GM18499 (cell line): ENCODE results near the gene CTNS.

Source experiments
- ATAC-seq: cut with Tn5 transposase; IDR thresholded peaks from one replicate; pipeline ENCODE4 v1.9.1; 2021; ENCODE audit warnings: moderate number of reproducible peaks; ENCODE audit not compliant: insufficient read depth, unreplicated experiment

The CTNS gene

DNA sequence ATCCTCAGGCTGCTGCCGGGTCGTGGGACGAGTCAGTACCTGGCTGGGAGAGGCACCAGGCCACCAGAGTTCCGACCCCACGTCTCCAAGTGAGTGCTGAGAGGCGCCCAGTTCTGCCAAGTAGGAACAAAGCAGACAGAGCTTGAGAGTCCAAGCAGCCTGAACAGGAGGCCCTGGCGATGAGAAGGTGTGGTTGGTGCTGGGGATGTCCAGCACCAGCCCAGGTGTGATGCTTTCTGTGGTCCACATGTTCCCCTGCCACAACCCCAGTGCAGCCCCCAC lies 21.0 kb downstream of the CTNS start:
- no peak for ATAC-seq

DNA sequence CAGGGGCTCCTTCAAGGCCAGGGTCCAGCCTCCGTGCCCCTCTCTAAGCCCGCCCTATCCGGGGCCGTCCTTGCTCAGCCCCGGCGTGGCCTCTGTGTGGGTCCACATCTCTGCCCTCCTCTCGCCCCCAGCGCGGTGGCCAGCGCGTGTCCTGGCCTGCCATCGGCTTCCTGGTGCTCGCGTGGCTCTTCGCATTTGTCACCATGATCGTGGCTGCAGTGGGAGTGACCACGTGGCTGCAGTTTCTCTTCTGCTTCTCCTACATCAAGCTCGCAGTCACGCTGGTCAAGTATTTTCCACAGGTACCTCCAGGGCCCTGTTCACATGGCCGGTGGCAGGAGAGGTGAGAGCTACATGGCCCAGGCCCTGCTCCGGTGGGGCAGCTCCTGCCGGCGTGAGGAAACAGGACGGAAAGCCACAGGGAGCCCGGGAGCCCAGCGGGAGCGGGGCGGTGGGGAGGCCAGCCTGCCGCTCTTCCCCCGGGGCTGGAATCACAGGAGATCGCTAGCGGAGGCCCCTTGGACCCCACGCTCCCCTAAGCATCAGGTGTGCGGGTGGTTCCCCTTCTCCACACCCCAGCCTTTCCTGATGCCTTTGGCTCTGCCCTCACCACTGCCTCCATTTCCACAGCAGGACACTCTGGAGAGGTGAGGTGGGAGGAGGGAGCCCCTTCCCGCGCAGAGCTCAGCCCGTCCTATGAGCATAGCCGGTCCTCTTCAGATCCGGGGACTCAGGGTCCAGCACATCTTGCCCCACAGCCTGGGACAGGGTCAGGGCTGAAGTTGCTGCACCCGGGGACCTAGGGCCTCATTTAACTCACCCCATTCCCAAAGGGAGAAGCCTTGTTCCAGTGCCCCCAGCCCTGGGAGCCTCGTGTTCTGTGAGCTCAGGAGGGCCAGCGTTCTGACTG lies 21.6 kb downstream of the CTNS start:
- ATAC-seq, result no peak

GRCh38 chr17:3658784-3659449 lies 22.4 kb downstream of the CTNS start:
- ATAC-seq, result no peak

DNA sequence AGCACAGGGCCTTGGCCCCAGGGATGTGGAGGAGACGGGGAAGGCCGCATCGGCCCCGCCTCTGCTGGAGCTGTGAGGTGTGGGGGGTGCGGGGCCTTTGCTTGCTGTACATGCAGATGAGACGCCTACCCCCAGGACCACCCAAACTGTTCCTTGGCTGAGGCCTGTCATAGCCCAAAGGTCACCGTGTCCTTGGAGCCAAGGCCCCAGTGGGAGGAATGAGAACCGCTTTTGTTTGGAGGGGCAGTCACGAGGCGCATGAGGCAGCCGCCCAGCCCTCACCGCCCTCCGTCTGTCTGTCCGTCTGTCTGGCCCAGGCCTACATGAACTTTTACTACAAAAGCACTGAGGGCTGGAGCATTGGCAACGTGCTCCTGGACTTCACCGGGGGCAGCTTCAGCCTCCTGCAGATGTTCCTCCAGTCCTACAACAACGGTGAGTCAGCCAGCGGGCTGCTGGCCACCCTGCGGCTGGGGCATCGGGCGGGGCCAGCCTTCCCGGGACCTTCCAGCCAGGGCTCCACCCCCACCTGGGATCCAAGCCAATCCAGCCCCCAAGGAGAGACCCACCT lies 23.1 kb downstream of the CTNS start:
- ATAC-seq, result no peak

- no peak for ATAC-seq
These were observed 23.8 kb downstream of the CTNS start for GRCh38 chr17:3660311-3660891.

- no peak for ATAC-seq
These were observed 26.8 kb downstream of the CTNS start for GRCh38 chr17:3663102-3664011.

- no peak for ATAC-seq
These were observed 29.3 kb downstream of the CTNS start for GRCh38 chr17:3665834-3666233.

DNA sequence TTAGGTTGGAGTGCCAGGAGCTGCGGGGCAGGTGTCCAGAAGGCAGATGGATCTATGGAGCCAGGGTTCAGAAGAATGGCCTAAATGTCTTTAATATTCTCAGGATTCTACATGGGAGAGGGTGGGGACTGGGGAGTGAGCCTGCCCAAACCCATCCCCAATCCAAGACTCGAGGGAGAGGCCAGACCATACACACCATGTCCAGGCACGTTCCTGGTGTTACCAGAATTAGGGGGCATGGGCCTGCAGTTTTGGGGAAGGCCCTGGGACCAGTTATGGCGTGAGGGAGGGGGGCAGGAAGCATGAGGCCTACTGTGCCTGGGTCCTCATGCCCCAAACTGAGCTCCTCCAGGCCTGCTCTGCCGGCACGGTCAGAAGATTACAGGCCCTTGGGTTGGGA lies 30.0 kb downstream of the CTNS start:
- no peak for ATAC-seq

- no peak for ATAC-seq
These were observed 31.1 kb downstream of the CTNS start for GRCh38 chr17:3667366-3668278.

DNA sequence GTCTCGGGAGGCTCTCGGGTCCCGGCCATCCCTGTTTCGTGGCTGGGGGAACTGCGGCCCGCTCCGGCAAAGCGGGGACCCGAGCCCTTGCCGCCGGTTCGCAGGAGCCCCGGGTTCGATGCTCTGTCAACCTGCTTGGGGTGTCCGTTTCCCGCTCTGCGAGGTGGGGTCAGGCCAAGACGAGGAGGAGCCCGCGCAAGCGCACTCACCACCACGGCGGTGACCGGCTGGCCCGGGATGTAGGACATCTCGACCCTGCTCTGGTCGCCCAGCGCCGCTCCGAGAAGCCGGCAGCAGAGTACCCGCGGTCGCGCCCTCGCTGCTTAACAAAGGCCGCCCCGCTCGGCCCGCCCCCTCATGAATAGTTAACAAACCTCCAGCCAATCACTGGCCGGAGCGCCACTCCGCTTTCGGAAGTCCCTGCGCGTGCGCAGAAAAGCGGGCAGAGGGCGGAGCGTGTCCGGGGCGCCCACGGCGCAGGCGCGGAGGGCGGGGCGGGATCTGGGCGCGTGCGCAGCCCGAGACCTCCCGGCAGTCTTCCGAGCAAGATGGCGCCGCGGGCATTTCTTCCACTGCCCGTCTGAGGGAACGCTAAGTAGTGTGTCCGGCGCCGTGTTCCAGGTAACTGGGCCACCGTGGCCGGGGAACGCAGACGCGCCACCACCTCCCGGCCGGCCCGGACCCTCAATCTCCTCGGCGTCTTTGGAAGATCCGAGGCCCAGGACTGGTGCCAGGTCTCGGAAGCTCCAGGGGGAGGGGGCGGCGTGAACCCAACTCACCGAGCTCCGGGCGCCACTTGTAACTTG lies 31.9 kb downstream of the CTNS start, which contains the start of the genes EMC6 and TAX1BP3:
Gene EMC6, plus strand, starts transcription at position 534 of the 806 bp plus-strand sequence. CDS start 335 bp downstream, outside the sequence.
Gene TAX1BP3, minus strand, starts transcription at position 300 of the 806 bp plus-strand sequence. Its CDS starts 52 bp downstream, at position 248.
- peak; percentile 58 for ATAC-seq

- no peak for ATAC-seq
These were observed 32.5 kb downstream of the CTNS start for GRCh38 chr17:3669085-3669347.

DNA sequence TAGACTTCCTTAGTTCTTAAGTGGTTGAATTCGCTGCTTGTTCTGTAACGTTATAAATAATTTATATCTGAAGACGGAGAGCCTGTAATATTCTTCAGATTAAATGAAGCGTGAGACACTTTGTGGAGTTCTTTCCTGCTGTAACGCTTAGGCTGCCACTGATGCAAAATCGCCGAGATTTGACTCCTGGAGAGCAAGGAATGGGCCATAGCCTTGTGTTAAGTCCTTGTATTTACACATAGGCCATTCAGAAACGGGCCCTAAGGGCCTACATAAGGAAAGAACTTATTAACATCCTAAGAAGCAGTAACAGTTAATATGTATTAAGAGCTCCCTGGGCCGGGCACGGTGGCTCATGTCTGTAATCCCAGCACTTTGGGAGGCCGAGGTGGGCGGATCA lies 33.0 kb downstream of the CTNS start:
- ATAC-seq, result no peak

- no peak for ATAC-seq
These were observed 36.0 kb downstream of the CTNS start for GRCh38 chr17:3672571-3672970.

- no peak for ATAC-seq
These were observed 39.3 kb downstream of the CTNS start for GRCh38 chr17:3675886-3676285.

DNA sequence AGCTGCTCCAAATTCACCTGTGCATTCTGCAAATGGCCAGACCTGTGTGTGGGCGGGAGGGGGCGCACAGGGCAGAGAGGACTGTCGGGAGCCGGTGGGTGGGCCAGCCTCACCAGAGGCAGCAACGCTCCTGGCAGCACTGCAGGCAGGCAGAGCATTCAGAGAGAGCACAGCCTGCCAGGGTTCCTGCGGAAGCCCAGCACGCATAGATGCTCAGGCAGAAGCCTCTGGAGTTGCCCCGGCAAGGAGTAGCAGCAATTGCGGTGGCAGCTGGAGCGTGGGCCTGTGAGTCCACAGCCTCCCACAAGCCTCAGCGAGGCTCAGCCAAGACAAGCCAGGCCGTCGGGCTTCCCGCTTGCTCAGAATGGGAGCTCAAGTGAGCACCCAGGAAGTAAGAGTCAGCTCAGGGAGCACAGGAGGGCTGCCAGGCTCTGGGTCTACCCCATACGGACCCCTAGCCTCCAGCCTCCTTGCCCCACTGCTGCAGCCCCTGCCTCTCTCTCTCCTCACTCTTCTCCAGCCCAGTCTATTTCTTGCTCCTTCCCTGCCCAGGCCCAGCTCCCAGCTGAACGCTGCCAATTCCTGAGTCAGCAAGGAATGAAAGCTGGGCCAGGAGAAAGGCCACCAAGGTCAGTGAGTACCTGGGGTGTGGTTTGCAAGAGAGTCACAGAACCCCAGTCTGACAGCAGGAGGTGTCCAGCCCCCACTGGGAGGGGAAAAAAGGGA lies 41.7 kb downstream of the CTNS start:
- no peak for ATAC-seq

- ATAC-seq, result no peak
These were observed 42.4 kb downstream of the CTNS start for GRCh38 chr17:3678821-3679530.

DNA sequence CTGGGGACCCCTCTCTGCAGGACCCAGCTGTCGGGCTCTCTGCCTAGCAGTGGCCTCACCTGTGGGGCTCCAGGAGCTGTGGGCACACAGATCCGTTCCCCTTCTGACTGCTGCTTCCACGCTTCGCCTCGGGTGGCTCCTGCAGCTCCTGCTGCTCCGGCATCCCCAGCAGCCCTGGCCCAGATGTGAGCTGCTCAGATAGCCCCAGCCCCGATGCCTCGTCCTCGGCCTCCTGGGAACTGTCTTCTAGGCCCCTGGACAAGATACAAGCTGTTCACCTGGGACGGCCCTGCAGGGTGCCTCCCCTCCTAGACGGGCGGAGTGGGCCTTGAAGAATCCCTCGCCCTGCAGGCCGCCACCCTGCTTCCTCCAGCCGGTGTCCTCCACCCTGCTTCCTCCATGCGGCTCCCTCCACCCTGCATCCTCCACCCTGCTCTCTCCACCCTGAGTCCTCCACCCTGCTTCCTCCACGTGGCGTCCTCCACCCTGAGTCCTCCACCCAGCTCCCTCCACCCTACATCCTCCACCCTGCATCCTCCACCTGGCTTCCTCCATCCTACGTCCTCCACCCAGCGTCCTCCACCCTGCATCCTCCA lies 43.1 kb downstream of the CTNS start:
- ATAC-seq, result no peak
